Ammon's horn (tissue), 1 donor: Measurements from ENCODE around the gene SPECC1L.
"Not testable (repeated sequence)": the region's sequence is repeated elsewhere in the genome, so short reads cannot be mapped to it uniquely, and the experiment has no call there.

Experiments used
- DNase-seq: peaks from one replicate; pipeline ENCODE4 v3.0.0-alpha.2; 2016; ENCODE audit warnings: low spot score

SPECC1L gene

GRCh38 chr22:24270556-24271385 is at the start of gene SPECC1L:
Gene SPECC1L, plus strand, starts transcription at chr22:24270831. Its CDS starts 31,401 bp downstream, at chr22:24302232.
- DNase-seq, result peak; percentile 91

- DNase-seq, result no peak
Observed at GRCh38 chr22:24224468-24224867, 46.2 kb upstream of the SPECC1L start.

GRCh38 chr22:24225044-24225601 is 45.5 kb upstream of the SPECC1L start:
- no peak for DNase-seq

- no peak for DNase-seq
Observed at GRCh38 chr22:24225951-24226350, 44.7 kb upstream of the SPECC1L start.

- no peak for DNase-seq
Observed at GRCh38 chr22:24230911-24231656, 39.5 kb upstream of the SPECC1L start.

GRCh38 chr22:24231706-24232105 is 38.9 kb upstream of the SPECC1L start:
- DNase-seq, result no peak

- DNase-seq, result no peak
Observed at GRCh38 chr22:24232124-24232523, 38.5 kb upstream of the SPECC1L start.

- DNase-seq, result no peak
Observed at GRCh38 chr22:24232725-24233124, 37.9 kb upstream of the SPECC1L start.

GRCh38 chr22:24233235-24233634 is 37.4 kb upstream of the SPECC1L start:
- no peak for DNase-seq

- no peak for DNase-seq
Observed at GRCh38 chr22:24233816-24234215, 36.8 kb upstream of the SPECC1L start.

GRCh38 chr22:24235315-24235714 is 35.3 kb upstream of the SPECC1L start:
- DNase-seq, result no peak

- no peak for DNase-seq
Observed at GRCh38 chr22:24236656-24237055, 34.0 kb upstream of the SPECC1L start.

GRCh38 chr22:24238101-24238694 is 32.4 kb upstream of the SPECC1L start:
- not testable (repeated sequence) for DNase-seq

- DNase-seq, result no peak
Observed at GRCh38 chr22:24240381-24240780, 30.2 kb upstream of the SPECC1L start.

- DNase-seq, result not testable (repeated sequence)
Observed at GRCh38 chr22:24240985-24241692, 29.5 kb upstream of the SPECC1L start.

- not testable (repeated sequence) for DNase-seq
Observed at GRCh38 chr22:24243417-24243816, 27.2 kb upstream of the SPECC1L start.

- DNase-seq, result no peak
Observed at GRCh38 chr22:24244144-24244787, 26.4 kb upstream of the SPECC1L start.

GRCh38 chr22:24245030-24245431 is 25.6 kb upstream of the SPECC1L start, which contains the start of gene GGT5:
Gene GGT5, minus strand, starts transcription at chr22:24245082. Its CDS starts 357 bp downstream, at chr22:24244725.
- DNase-seq, result not testable (repeated sequence)

GRCh38 chr22:24245584-24246561 is 24.8 kb upstream of the SPECC1L start:
- DNase-seq, result peak; percentile 17

- DNase-seq, result no peak
Observed at GRCh38 chr22:24247011-24247507, 23.6 kb upstream of the SPECC1L start.
